Suppressor macrophage treated with lipopolysaccharide for 4 hours (primary cell): ENCODE measurements around the gene RBL1.
A peak's percentile ranks its signal among the peaks of the same experiment; 100 is the strongest.
"Not testable (repeated sequence)": the region's sequence is repeated elsewhere in the genome, so short reads cannot be mapped to it uniquely, and the experiment has no call there.

Source experiments
- DNase-seq: peaks from one replicate; pipeline ENCODE4 v3.0.0-alpha.2; 2020

The RBL1 gene

DNA sequence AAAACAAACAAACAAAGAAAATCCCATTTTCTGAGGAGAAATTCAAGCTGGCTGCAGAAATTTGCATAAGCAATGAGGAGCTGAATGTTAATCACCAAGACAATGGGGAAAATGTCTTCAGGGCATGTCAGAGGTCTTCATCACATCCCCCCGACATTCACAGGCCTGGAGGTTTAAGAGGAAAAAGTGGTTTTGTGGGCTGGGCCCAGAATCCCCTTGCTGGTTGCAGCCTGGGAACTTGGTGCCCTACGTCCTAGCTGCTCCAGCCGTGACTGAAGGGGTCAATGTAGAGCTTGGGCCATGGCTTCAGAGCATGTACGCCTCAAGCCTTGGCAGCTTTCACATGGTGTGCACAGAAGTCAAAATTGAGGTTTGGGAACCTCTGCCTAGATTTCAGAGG lies 101.6 kb downstream of the RBL1 start:
- not testable (repeated sequence) for DNase-seq

DNA sequence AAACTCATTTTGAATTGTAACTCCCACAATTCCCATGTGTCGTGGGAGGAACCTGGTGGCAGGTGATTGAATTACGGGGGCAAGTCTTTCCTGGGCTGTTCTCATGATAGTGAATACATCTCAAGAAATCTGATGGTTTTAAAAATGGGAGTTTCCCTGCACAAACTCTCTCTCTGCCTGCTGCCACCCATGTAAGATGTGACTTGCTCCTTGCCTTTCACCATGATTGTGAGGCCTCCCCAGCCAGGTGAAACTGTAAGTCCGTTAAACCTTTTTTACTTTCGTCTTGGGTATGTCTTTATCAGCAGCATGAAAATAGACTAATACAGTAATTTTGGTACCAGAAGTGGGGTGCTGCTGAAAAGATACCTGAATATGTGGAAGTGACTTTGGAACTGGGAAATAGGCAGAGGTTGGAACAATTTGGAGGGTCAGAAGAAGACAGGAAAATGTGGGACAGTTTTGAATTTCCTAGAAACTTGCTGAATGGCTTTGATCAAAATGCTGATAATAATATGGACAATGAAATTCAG lies 102.9 kb downstream of the RBL1 start:
- DNase-seq: no peak

DNA sequence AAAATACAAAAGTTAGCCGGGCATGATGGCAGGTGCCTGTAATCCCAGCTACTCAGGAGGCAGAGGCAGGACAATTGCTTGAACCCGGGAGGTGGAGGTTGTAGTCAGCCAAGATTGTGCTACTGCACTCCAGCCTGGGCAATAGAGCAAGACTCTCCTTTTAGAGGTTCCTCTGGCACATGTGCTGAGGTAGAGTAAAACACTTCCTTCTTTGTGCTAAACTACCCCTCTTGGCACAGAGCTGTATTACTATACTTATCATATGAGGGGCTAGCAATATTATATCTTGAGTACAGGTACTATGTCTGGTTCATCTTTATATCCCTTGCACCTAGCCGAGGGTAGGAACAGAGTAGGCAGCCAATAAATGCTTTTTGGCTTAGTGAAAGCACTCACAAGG lies 104.1 kb downstream of the RBL1 start:
- DNase-seq: no peak

DNA sequence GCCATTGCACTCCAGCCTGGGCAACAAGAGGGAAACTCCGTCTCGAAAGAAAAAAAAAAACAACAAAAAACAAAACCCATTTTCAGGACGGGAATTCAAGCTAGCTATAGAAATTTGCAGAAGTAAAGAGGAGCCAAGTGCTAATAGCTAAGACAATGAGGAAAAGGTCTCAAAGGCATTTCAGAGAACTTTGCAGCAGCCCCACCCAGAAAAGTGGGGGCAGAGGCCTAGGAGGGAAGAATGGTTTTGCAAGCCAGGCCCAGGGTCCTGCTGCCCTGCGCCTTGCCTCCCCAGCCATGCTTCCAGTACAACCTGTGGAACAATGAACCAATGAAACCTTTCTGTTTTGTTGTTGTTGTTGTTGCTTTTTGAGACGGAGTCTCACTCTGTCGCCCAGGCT lies 106.0 kb downstream of the RBL1 start:
- peak; percentile 50 for DNase-seq

DNA sequence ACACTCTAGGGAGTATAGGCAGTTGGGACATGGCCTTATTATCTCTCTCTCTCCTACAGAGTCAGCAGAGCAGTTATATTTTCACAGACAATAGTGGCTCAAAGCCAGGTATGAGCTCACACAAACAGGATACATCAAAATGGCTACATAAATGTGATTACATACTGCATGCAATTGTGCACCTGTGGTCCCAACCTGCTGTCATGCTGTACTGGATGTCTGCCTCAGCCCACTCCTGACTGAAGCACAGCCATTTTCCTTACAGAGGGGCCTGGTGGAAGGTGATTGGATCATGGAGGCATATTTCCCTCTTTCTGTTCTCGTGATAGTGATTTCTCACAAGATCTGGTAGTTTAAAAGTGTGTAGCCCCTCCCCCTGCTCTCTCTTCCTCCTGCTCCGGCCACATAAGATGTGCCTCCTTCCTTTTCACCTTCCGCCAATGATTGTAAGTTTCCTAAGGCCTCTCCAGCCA lies 107.3 kb downstream of the RBL1 start:
- peak; percentile 27 for DNase-seq

DNA sequence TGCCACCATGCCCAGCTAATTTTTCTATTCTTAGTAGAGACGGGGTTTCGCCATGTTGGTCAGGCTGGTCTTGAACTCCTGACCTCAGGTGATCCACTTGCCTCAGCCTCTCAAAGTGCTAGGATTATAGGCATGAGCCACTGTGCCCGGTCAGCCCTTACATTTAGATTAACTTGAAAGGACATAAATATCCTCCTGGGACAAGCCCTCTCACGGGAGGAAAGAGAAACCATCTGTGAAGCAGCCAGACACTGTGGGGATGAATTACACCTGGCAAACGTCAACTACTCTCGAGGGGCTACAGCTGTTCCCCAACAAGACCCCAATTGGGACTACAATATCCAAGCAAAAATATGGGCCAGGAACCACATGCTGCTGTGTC lies 111.5 kb downstream of the RBL1 start:
- DNase-seq: no peak

DNA sequence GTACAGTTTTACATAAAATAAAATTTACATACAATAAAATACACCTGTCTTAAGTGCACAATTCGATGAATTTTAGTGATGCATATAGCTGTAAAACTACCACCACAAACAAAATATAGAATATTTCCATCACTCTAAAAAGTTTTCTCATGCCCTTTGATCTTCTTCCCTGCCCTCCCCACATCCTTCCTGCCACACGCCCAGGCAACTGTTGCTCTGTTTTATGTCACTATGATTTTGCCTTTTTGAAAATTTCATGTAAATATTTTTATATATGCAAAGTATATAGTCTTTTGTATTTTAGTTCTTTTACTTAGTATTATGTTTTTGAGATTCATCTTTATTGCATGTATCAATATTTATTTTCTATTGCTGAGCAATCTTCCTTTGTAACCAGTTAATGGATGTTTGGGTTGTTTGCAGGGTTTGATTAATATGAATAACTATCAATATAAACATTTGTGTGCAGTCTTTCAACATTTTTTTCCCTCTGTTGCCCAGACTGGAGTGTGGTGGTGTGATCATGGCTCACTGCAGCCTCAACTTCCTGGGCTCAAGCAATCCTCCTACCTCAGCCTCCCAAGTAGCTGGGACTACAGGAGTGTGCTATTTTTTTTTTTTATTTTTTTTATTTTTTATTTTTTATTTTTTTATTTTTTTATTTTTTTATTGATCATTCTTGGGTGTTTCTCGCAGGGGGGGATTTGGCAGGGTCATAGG lies 120.5 kb downstream of the RBL1 start:
- no peak for DNase-seq

DNA sequence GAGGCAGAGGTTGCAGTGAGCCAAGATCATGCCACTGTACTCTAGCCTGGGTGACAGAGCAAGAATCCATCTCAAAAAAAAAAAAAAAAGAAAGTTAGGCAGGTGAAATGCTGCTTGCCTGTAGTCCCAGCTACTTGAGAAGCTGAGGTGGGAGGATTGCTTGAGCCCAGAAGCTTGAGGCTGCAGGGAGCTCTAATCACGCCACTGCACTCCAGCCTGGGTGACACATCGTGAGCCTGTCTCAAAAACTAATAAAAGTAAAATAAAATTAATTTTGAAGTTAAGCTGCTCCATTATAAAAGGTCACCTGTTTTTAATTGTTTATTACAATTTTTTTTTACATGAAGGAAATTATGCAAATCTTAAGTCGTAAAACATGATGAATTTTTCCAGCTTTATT lies 121.1 kb downstream of the RBL1 start:
- DNase-seq: no peak

DNA sequence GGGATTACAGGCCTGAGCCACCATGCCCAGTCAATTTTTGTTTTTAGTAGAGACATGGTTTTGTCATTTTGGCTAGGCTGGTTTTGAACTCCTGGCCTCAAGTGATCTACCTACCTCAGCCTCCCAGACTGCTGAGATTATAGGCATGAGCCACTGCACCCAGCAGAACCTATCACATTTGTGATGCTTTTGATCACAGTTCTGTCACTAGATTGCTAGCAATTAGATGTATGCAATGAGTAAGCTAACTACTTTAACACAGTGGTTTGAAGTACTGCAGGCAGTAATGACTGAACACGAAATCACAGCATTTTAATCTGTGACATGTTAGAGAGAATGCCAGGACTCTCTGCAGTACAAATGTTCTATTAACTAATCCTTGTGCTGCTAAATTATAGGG lies 124.7 kb downstream of the RBL1 start:
- no peak for DNase-seq

DNA sequence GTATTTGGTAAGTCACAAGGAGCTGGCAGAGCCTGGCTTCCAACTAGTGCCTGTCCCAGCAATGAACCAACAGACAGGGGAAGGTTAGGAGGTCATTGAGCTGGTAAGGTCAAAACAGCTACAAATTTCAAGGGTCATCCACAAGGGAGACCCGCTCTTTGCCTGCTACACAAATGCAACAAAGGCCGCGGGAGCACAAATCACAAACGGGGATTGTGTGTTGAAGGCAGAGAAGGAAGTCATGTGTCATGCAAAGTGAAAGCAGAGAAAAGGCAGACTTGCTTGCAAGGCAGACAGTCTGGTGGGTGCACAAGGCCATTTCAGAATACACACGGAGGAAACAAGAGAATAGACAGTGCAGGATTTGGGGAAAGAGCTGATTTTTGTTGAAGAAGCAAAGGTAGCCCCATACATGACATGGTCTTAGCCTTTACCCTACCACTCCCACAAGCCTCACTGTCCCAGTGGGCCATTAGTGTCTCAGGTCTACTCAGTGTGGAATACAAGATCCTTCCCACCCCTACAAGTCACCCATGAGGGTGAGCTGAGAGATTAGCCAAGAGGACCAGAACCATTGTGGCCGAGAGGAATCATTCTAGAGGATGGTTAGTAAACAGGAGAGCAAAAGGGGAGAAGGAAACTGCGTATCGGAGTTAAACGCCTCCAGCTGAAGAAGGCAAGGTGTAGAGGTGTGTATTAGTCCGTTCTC lies 126.2 kb downstream of the RBL1 start:
- peak; percentile 51 for DNase-seq

DNA sequence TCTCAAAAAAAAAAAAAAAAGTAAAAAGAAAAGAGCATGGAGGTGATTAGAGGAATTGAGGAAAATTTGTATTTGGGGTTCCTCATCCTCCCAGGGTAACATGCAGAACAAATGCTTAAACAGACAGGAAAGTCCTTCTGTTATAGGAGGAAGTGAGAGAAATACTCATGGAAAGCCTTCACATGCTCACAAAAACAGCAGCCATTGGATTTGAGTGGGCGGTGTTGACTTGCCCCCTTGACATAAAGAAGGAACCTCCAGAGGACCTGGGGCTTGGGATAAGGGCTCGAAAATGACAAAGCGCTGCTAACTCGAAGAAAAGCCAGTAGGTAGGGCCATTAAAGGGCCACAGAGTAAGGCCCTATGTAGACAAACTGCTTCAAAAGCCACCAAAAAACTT lies 126.7 kb downstream of the RBL1 start:
- DNase-seq: peak; percentile 81

DNA sequence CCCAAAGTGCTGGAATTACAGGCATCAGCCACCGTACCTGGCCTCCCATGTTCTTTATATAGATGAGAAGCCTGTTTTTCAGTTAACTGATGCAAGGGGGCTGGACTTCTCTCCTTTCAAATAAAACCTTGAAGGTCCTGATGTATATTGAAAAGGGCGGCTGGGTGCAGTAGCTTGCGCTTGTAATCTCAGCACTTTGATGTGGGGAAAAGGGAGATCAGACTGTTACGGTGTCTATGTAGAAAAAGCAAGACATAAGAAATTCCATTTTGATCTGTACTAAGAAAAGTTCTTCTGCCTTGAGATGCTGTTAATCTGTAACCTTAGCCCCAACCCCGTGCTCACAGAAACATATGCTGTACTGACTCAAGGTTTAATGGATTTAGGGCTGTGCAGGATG lies 128.2 kb downstream of the RBL1 start:
- no peak for DNase-seq

DNA sequence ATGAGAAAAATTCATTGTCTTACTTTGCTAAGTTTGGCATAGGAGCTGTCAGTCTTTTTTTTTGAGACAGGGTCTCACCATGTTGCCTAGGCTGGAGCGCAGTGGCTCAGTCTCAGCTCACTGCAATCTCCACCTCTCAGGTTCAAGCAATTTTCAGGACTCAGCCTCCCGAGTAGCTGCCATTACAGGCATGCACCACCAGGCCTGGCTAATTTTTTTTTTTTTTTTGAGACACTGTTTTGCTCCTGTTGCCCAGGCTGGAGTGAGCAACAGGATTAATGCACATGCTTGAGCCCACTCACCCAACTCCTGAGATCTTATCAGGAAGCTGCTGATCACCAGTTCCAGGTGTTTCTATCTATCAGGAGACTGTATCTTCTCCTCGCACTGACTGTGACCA lies 128.8 kb downstream of the RBL1 start:
- DNase-seq: not testable (repeated sequence)

DNA sequence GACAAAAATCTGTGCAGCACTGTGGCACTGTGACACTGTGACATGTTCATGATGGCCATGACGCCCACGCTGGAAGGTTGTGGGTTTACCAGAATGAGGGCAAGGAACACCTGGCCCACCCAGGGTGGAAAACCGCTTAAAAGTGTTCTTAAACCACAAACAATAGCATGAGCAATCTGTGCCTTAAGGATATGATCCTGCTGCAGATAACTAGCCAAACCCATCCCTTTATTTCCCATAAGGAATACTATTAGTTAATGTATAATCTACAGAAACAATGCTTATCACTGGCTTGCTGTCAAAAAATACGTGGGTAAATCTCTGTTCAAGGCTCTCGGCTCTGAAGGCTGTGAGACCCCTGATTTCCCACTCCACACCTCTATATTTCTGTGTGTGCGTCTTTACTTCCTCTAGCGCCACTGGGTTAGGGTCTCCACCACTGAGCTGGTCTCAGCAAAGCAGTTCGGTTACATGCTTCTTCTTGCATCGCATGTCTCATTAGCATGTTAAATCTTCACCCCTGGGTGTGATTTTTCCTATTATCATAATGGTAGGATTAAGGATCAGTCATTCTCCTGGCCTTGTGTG lies 133.3 kb downstream of the RBL1 start:
- not testable (repeated sequence) for DNase-seq

DNA sequence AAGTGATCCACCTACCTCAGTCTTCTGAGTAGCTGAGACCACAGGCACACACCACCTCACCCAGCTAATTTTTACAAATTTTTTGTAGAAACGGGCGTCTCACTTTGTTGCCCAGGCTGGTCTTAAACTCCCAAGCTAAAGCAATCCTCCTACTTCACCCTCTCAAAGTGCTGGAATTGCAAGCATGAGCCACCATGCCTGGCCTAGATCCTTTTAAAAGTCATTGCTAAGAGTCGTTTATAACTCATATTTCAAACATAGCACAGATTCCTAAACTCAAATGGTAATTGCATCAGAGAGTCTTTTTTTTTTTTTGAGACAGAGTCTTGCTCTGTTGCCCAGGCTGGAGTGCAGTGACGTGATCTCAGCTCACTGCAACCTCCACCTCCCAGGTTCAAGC lies 136.6 kb downstream of the RBL1 start:
- DNase-seq: no peak

DNA sequence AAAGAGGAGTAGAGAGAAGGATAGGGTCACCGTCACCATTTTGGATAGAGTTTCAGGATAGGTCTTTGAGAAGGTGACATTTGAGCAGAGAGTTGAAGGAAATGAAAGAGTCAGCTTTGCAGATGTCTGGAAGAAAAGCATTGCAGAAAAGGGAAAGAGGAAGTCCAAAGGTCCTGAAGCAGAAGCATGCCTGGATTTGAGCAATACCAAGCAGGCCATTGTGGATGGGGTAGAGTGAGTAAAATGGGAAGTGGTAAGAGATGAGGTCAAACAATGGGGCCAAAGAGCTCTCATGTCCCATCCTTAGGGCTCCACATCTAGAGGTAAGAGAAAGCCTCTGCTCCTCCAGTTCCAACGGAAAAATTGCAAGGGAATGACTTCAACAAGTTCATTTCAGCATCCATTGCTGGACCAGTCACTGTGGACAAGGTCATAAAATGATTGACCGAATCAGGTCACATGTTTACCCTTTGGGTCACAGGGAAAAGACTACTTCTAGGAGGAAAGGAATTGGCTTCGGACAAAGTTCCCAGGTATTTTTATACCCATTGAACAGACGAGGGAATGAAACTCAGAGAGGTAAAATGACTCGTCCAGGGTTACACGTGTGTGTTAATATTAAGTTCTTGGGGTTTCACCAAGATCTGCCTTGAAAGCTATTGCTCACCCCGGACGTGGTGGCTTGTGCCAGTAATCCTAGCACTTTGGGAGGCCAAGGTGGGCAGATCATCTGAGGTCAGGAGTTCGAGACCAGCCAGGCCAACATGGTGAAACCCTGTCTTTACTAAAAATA lies 137.7 kb downstream of the RBL1 start:
- peak; percentile 93 for DNase-seq

DNA sequence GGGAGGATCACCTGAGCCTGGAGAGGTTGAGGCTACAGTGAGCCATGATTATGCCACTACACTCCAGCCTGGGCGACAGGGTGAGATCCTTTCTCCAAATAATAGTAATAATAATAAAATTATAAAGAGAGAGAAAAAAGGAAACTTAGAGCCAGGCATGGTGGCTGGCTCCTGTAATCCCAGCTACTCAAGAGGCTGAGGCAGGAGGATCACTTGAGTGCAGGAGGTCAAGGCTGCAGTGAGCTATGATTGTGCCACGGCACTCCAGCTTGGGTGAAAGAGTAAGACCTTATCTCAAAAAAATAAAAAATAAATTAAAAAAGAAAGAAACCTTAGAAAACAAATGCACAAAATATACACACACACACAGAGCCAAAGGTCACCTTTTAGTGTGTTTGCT lies 139.1 kb downstream of the RBL1 start:
- DNase-seq: no peak

DNA sequence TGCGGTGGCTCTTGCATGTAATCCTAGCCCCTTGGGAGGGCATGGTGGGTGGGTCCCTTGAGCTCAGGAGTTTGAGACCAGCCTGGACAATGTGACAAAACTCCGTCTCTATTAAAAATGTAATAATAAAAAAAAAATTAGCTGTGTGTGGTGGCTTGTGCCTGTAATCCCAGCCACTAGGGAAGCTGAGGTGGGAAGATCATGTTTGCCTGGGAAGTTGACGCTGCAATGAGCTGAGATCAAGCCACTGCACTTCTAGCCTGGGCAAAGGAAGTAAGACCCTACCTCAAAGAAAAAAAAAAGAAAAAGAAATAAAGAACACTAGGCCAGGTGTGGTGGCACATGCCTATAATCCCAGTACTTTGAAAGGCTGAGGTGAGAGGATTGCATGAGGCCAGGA lies 139.8 kb downstream of the RBL1 start:
- no peak for DNase-seq

DNA sequence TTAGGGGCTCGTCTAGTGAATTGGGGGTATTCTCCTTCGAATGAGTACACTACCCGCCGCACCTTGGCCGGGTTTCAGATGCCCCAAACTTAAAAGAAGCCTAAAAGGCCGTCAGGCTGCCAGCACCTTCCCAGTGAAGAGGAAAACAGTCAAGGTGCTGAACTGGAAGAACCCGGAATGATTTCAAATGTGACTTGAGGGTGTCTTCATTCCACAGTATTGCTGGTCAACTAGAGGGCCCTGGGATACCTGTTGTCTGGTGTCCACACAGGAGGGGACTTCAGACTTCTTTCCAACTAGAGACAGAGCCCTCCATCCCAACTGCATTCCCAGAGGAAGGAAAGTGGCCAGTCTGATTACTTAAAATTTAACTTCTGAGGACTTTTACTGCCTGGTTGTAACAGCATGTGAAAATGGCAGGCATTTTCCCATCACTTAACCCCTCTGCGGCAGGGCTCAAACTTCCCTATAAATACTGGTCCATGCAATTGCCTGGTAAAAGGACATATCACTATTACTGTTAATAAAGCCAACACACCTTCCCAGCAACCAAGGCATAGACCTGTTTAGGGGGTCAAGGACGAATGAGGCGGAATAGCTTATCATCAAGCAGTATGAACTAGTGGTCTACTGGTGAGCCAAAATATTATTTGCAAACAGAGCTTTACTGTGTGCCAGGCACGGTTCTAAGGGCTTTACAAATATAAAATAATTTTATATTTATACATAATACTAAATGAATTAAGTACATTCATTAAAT lies 143.6 kb downstream of the RBL1 start:
- DNase-seq: no peak

DNA sequence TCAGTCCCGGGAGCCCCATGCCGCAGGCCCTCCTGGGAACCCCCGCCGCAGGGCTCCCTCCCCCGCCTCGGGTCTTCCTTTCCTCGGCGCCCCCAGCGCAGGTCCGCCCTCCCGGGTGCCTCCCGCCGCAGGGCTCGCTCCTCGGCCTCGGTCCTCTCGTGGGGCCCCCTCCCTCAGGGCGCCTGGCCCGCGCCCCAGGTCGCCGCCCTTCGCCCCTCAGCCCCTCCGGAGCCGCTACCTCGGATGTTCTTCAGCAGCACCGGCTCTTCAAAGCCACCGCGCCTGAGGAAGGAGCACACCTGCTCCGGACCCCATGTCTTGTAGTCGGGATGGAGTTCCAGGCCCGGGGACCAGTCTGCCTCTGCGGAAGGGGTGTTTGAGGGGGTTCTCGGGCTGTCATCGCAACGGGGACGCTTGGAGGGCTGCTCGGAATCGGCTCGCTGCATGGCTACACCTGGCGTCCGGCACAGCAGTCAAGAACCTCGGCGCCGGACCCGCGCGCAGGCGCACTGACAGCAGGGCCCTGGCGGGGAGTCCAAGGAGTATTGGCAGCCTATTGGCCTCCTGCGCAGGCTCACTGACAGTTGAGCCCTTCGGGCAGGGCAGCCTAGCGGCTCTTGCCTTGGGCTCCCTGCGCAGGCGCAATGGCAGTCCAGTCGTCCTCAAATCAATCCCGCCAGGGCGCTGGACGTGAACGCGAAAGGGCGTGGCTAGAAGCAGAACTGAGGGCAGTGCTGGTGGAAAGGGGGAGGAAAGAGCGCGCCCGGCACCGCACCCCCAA lies 144.4 kb downstream of the RBL1 start, which contains the start of gene SAMHD1:
SAMHD1 (minus strand) TSS at position 511 of the 781 bp plus-strand sequence; CDS start at position 446, 65 bp downstream.
- peak; percentile 100 for DNase-seq
